Measurements from ENCODE around the gene IMP4. TPM values are rescaled to one million over a fixed set of nuclear protein-coding genes. Genes with fewer than 3 reads are reported as not detected.

IMP4 gene
- total RNA-seq, 1 experiment from 2014 or later, result 101 TPM

GRCh38 chr2:130342020-130342532, 621 bp upstream of the IMP4 start:
- no peak overlapping the region for H2BK12ac ChIP-seq (ENCODE audit: insufficient read length, low read depth, low read length)
- TF ChIP-seq, protein P1, sequence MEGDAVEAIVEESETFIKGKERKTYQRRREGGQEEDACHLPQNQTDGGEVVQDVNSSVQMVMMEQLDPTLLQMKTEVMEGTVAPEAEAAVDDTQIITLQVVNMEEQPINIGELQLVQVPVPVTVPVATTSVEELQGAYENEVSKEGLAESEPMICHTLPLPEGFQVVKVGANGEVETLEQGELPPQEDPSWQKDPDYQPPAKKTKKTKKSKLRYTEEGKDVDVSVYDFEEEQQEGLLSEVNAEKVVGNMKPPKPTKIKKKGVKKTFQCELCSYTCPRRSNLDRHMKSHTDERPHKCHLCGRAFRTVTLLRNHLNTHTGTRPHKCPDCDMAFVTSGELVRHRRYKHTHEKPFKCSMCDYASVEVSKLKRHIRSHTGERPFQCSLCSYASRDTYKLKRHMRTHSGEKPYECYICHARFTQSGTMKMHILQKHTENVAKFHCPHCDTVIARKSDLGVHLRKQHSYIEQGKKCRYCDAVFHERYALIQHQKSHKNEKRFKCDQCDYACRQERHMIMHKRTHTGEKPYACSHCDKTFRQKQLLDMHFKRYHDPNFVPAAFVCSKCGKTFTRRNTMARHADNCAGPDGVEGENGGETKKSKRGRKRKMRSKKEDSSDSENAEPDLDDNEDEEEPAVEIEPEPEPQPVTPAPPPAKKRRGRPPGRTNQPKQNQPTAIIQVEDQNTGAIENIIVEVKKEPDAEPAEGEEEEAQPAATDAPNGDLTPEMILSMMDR (conservative IDR thresholded peaks at IDR 0.05), result no peak
- no peaks in the 10 kb centered on the region for H3K79me1 ChIP-seq (ENCODE audit: insufficient read depth, low read depth, low read length, poor library complexity, severe bottlenecking)
- H3K9ac ChIP-seq (ENCODE audit: extremely low read depth, insufficient read length, low read length), result peak overlapping the region; percentile 78
- no peak overlapping the region for H2AFZ ChIP-seq (ENCODE audit: low read length)
- no peak overlapping the region for H2BK15ac ChIP-seq (ENCODE audit: low read depth, low read length)
- no peaks in the 10 kb centered on the region for H3K9me3 ChIP-seq (ENCODE audit: control insufficient read depth, low read depth, low read length)
- H3K27ac ChIP-seq (ENCODE audit: insufficient read length, low read depth, low read length), result peak overlapping the region; percentile 61
- no peak overlapping the region for H3K23ac ChIP-seq (ENCODE audit: insufficient read length, low read depth, low read length)
- no peaks in the 10 kb centered on the region; a peak in 1 of 5 replicates for H3K9me3 Mint-ChIP-seq
- H3K4ac ChIP-seq (ENCODE audit: low read depth, low read length), result no peak overlapping the region
- peak; percentile 96 for DNase-seq
- peaks cover 5% of the 10 kb centered on the region for H3K23me2 ChIP-seq (ENCODE audit: insufficient read length, low read depth, low read length, poor library complexity, severe bottlenecking)
- peak overlapping the region; percentile 68 for H3K18ac ChIP-seq (ENCODE audit: insufficient read length, low read depth, low read length)
- no peaks in the 10 kb centered on the region for H3K27me3 ChIP-seq (ENCODE audit: insufficient read depth, low read length)
- H4K91ac ChIP-seq (ENCODE audit: insufficient read length, low read depth, low read length), result no peak overlapping the region
- no CpG with 5 or more reads among the region's 24 CpGs for WGBS (ENCODE audit: extremely low coverage, insufficient read length, low lambda C conversion rate)
- peak overlapping the region; percentile 49 for H3K4me2 ChIP-seq (ENCODE audit: insufficient read depth, insufficient read length, low read length)
- peak overlapping the region; percentile 100 for H3K4me3 Mint-ChIP-seq
- no peaks in the 10 kb centered on the region; the same call in 1 of the 2 replicates for H3K79me2 ChIP-seq (ENCODE audit: insufficient read depth, low read length)
- no peak overlapping the region for H3K56ac ChIP-seq (ENCODE audit: insufficient read length, low read depth, low read length)
- peak overlapping the region; percentile 99 to 100 (median 99) for H3K27ac Mint-ChIP-seq
- H3K36me3 Mint-ChIP-seq (ENCODE audit: insufficient read depth in 1 of 3, low read depth in 3 of 3), result peaks cover 46 to 59% (median 52%) of the 10 kb centered on the region in 3 experiments
- H3K27me3 Mint-ChIP-seq (ENCODE audit: low read depth), result peaks cover under 1% of the 10 kb centered on the region; the same call in 1 of the 2 replicates
- peaks cover 7% of the 10 kb centered on the region; the same call in 1 of the 2 replicates for H3K4me1 ChIP-seq (ENCODE audit: insufficient read depth, low read length)
- H2BK120ac ChIP-seq (ENCODE audit: low read depth, low read length, poor library complexity, severe bottlenecking), result no peak overlapping the region
- H3K14ac ChIP-seq (ENCODE audit: insufficient read depth, low read length), result peak overlapping the region; percentile 52; the same call in 1 of the 2 replicates
- H2BK5ac ChIP-seq (ENCODE audit: insufficient read length, low read length), result no peak overlapping the region
- H4K5ac ChIP-seq (ENCODE audit: insufficient read length, low read depth, low read length), result no peak overlapping the region
- H2AK5ac ChIP-seq (ENCODE audit: insufficient read length, low read length), result no peak overlapping the region
- no peak overlapping the region for H4K8ac ChIP-seq (replicated peaks; ENCODE audit: insufficient read length, low read depth, low read length)
- peaks cover 14% of the 10 kb centered on the region in 2 experiments for H3K4me1 Mint-ChIP-seq
- no peak overlapping the region for H2BK20ac ChIP-seq (ENCODE audit: low read depth, low read length, poor library complexity, severe bottlenecking)
- no peak overlapping the region for H3T11ph ChIP-seq (ENCODE audit: low read length)
- no peaks in the 10 kb centered on the region for H4K20me1 ChIP-seq (ENCODE audit: control insufficient read depth, insufficient read depth, insufficient read length)

Measured in H9 (cell line).